GM12878 (cell line): ENCODE results near the gene DDIT3. TPM values are rescaled to one million over a fixed set of nuclear protein-coding genes. Genes with fewer than 3 reads are reported as not detected.

Experiments
- ATAC-seq: fragments of 200-7000 bp; cut with Tn5 transposase; 3 replicates; pipeline ENCODE4 v1.9.1; 2020; ENCODE audit warnings: mild to moderate bottlenecking, moderate library complexity
- BruUV-seq: library from RNA; stranded (reverse); fragments of 400-500 nt; replicated peaks from 2 replicates; lab custom pipeline; 2021; lab: Mats Ljungman, UMichigan
- CTCF ChIA-PET: fragments of 300-600 bp; sonication (Branson Sonifier 250); formaldehyde crosslinking; extraction: SDS; loops from one replicate; lab custom pipeline; 2021; ENCODE audit warnings: inconsistent platforms; lab: Yijun Ruan, JAX
- POLR2A ChIA-PET: fragments of 350-600 bp; formaldehyde crosslinking; extraction: SDS; loops from one replicate; lab custom pipeline; 2021; ENCODE audit warnings: inconsistent platforms; lab: Charles Lee
- RAD21 ChIA-PET: fragments of 300-600 bp; sonication (Branson Sonifier 250); formaldehyde crosslinking; loops from one replicate; lab custom pipeline; 2023; ENCODE audit warnings: antibody characterized with exemption; ENCODE audit not compliant: unreplicated experiment; lab: Charles Lee
- SMC1A ChIA-PET: fragments of 300-600 bp; sonication (Branson Sonifier 250); formaldehyde crosslinking; loops from one replicate; lab custom pipeline; 2023; ENCODE audit not compliant: unreplicated experiment, uncharacterized antibody; lab: Charles Lee
- DNase-seq: peaks from one replicate; pipeline ENCODE4 v3.0.0-alpha.2; 2011; ENCODE audit warnings: low read depth, low spot score
- FAIRE-seq: peaks from 3 replicates; lab custom pipeline; 2011; peaks lifted over from hg19 to GRCh38; lab: Jason Lieb, UNC
- H2AFZ ChIP-seq: 2 replicates; pipeline ENCODE4 v1.6.0; 2011; ENCODE audit warnings: low read depth, low read length, control low read depth; ENCODE audit not compliant: control insufficient read depth
- H3K27ac ChIP-seq: 2 replicates; pipeline ENCODE4 v1.5.1; 2011; ENCODE audit warnings: control low read depth; ENCODE audit not compliant: control insufficient read depth, insufficient read depth
- H3K27me3 ChIP-seq, 2 experiments: replicated peaks in 1 of 2; 2 replicates each; pipeline versions ENCODE4 v1.6.0 to v1.6.1; 2011; ENCODE audit warnings: low read length in 1 of 2; ENCODE audit not compliant: control insufficient read depth in 2 of 2, insufficient read depth in 2 of 2
- H3K36me3 ChIP-seq, 2 experiments: 2 replicates each; pipeline ENCODE4 v1.5.1; 2011; ENCODE audit warnings: low read length in 1 of 2; ENCODE audit not compliant: control insufficient read depth in 2 of 2, insufficient read depth in 2 of 2
- H3K4me1 ChIP-seq: 2 replicates; pipeline ENCODE4 v1.6.1; 2011; ENCODE audit warnings: mild to moderate bottlenecking, low read length, moderate library complexity, mixed read lengths; ENCODE audit not compliant: control insufficient read depth, insufficient read depth
- H3K4me2 ChIP-seq: 2 replicates; pipeline ENCODE4 v1.6.0; 2011; ENCODE audit warnings: control low read depth; ENCODE audit not compliant: control insufficient read depth, insufficient read depth
- H3K4me3 ChIP-seq: fragments of 200-600 bp; sonication (generic); 2 replicates; pipeline ENCODE4 v1.5.1; 2016
- H3K79me2 ChIP-seq: 2 replicates; pipeline ENCODE4 v1.6.0; 2011; ENCODE audit warnings: low read length; ENCODE audit not compliant: control insufficient read depth, insufficient read depth
- H3K9ac ChIP-seq: 2 replicates; pipeline ENCODE4 v1.8.0; 2011; ENCODE audit warnings: low read length, control low read depth, mixed read lengths; ENCODE audit not compliant: control insufficient read depth, insufficient read depth
- H3K9me3 ChIP-seq: replicated peaks from 3 replicates; pipeline ENCODE4 v1.5.1; 2011; ENCODE audit warnings: mild to moderate bottlenecking, low read length; ENCODE audit not compliant: control insufficient read depth, insufficient read depth
- H4K20me1 ChIP-seq: 2 replicates; pipeline ENCODE4 v1.6.0; 2011; ENCODE audit not compliant: control insufficient read depth, insufficient read depth
- BCLAF1 ChIP-seq: fragments of 450-650 bp; IDR thresholded peaks from 2 replicates; pipeline ENCODE4 v1.6.1; 2017; ENCODE audit warnings: antibody characterized with exemption, mild to moderate bottlenecking, moderate library complexity
- CHD1 ChIP-seq: IDR thresholded peaks from 2 replicates; pipeline ENCODE4 v1.6.1; 2012; ENCODE audit warnings: low read depth, low read length, improper control_type of control experiment
- IKZF2 ChIP-seq, 2 experiments: fragments of 450-650 bp; IDR thresholded peaks; 2 replicates each; pipeline ENCODE4 v1.6.1; 2017; ENCODE audit warnings: mild to moderate bottlenecking in 2 of 2, moderate library complexity in 2 of 2
- SIN3A ChIP-seq: IDR thresholded peaks from 2 replicates; pipeline ENCODE4 v1.6.1; 2012; ENCODE audit warnings: low read depth, low read length, improper control_type of control experiment
- SIX5 ChIP-seq: IDR thresholded peaks from 2 replicates; pipeline ENCODE4 v1.6.1; 2011; ENCODE audit warnings: mild to moderate bottlenecking, low read depth, low read length, moderate library complexity; ENCODE audit not compliant: severe bottlenecking
- YBX1 ChIP-seq: fragments of 450-650 bp; IDR thresholded peaks from 2 replicates; pipeline ENCODE4 v1.6.1; 2016; ENCODE audit warnings: antibody characterized with exemption
- WGBS: methylation state at CpG from one replicate; pipeline ENCODE4 v1.1.6; 2016; ENCODE audit warnings: low lambda C conversion rate; ENCODE audit not compliant: insufficient replicate concordance, insufficient coverage; ENCODE audit errors: missing lambda C conversion rate; 5-methylcytosine and 5-hydroxymethylcytosine counted together
- in situ Hi-C: fragments of 300-500 bp; cut with MboI; formaldehyde crosslinking; loops from 9 replicates; pipeline ENCODE4 v1.14.3; 2018; ENCODE audit warnings: mixed read lengths
- intact Hi-C: fragments of 100-400 bp; cut with micrococcal nuclease; formaldehyde crosslinking; loops from one replicate; pipeline ENCODE4 v1.14.2; 2022; ENCODE audit not compliant: unreplicated experiment
- polyA plus RNA-seq, 11 experiments: library from polyadenylated mRNA; depleted of rRNA in 4 of 11; unstranded in 6 of 11; stranded (reverse) in 5 of 11; fragments of >200 nt; fragmentation: Nextera tagmentation in 4 of 11; fragmentation: Illumina TruSeq in 1 of 11; extraction: Ambion mirVana in 4 of 11; extraction: Trizol in 1 of 11; gene quantifications; 1 replicate in 1 of 11; 2 replicates in 10 of 11; pipeline versions ENCODE4 v1.2.1 to v1.2.3, GENCODE V29; 2011 to 2016; ENCODE audit warnings: inconsistent platforms in 2 of 11, missing spikeins in 2 of 11, low read depth in 1 of 11
- total RNA-seq, 4 experiments: library from RNA; depleted of rRNA in 3 of 4; stranded (reverse); fragments of >200 nt in 3 of 4; fragmentation: Illumina TruSeq in 1 of 4; extraction: Trizol in 1 of 4; gene quantifications; 2 replicates each; pipeline versions ENCODE4 v1.2.1 to v1.2.3, GENCODE V29; 2013 to 2021

DDIT3 gene
- total and polyA plus RNA-seq, 10 of the 15 experiments (the other 5 are each of a cell fraction or from before 2014, with no cell fraction given): 9.2 to 28.9 (median 15.5) TPM

- BruUV-seq: no TSS peak
- POLR2A ChIA-PET: interaction anchor here (0.9 to 1.0 kb wide), 2 partner anchors 9 to 19 kb away, joined by 3 to 4 read pairs; no protein-coding TSS in a partner anchor
- Histone ChIP-seq H3K79me2 (peaks cover 22% of the 10 kb centered on the region), H3K4me1 (peaks cover 8% of the 10 kb centered on the region), H3K9ac (no peak overlapping the region), H2AFZ (no peak overlapping the region), H3K4me3 (no peak overlapping the region), H3K27me3 (no peaks in the 10 kb centered on the region), H3K27ac (no peak overlapping the region), H3K4me2 (no peak overlapping the region), H3K9me3 (no peaks in the 10 kb centered on the region), H4K20me1 (no peaks in the 10 kb centered on the region), H3K36me3 (peaks cover 1 to 33% of the 10 kb centered on the region in 2 experiments)
- in situ Hi-C loops: no loop called here
- ATAC-seq (no peak), FAIRE-seq (no peak), DNase-seq (no peak)
- RAD21 ChIA-PET: interaction anchor here (1.0 kb wide), 1 partner anchor 13 kb away, joined by 3 read pairs; no protein-coding TSS in a partner anchor
- SMC1A ChIA-PET: interaction anchor here (1.4 kb wide), 1 partner anchor 19 kb away, joined by 3 read pairs; no protein-coding TSS in a partner anchor
- no peak for TF ChIP-seq SIN3A
- no peak for TF ChIP-seq IKZF2 (IDR thresholded peaks at IDR 0.05)
- no peak for TF ChIP-seq BCLAF1
- TF ChIP-seq YBX1: no peak
- no peak for TF ChIP-seq CHD1
- no peak for TF ChIP-seq SIX5
- WGBS: 90% methylated on average over 3 of the region's 3 CpGs
- CTCF ChIA-PET: interaction anchor here (1.2 to 2.2 kb wide), 3 partner anchors 8 to 10 kb away, joined by 3 to 8 read pairs (median 4); partner anchors contain the start of gene ARHGAP9
- intact Hi-C loops: loop anchor here (10.0 kb wide), 1 partner anchor 283 kb away; the partner anchor contains the start of genes CDK4 and MARCHF9
Observed at GRCh38 chr12:57471661-57472060, 48.7 kb downstream of the DDIT3 start.
